HUES48 (cell line): ENCODE measurements around the gene GALNT1.
A peak's percentile ranks its signal among the peaks of the same experiment; 100 is the strongest.

Experiments used
- H3K27ac ChIP-seq: one replicate; pipeline ENCODE4 v1.7.0; 2013; ENCODE audit warnings: low read depth, low read length, inconsistent platforms
- H3K27me3 ChIP-seq: 2 replicates; pipeline ENCODE4 v1.6.1; 2013; ENCODE audit warnings: mild to moderate bottlenecking, low read length; ENCODE audit not compliant: control insufficient read depth, insufficient read depth
- H3K36me3 ChIP-seq: 2 replicates; pipeline ENCODE4 v1.6.1; 2013; ENCODE audit warnings: low read length; ENCODE audit not compliant: control insufficient read depth, insufficient read depth
- H3K4me1 ChIP-seq: 2 replicates; pipeline ENCODE4 v1.6.1; 2013; ENCODE audit warnings: mild to moderate bottlenecking, low read length; ENCODE audit not compliant: control insufficient read depth, insufficient read depth
- H3K4me3 ChIP-seq: 2 replicates; pipeline ENCODE4 v1.5.1; 2013; ENCODE audit warnings: mild to moderate bottlenecking, low read depth, low read length
- H3K9ac ChIP-seq: 2 replicates; pipeline ENCODE4 v1.6.1; 2013; ENCODE audit warnings: mild to moderate bottlenecking, low read depth, low read length, moderate library complexity
- H3K9me3 ChIP-seq: 2 replicates; pipeline ENCODE4 v1.6.1; 2013; ENCODE audit warnings: low read length; ENCODE audit not compliant: control insufficient read depth, insufficient read depth

The GALNT1 gene

GRCh38 chr18:35582899-35583558 is 1.5 kb downstream of the GALNT1 start:
- Histone ChIP-seq H3K4me1 (peaks cover 13% of the 10 kb centered on the region; the same call in 1 of the 2 replicates), H3K4me3 (peak overlapping the region; percentile 75; the same call in 1 of the 2 replicates), H3K9ac (no peak overlapping the region), H3K27ac (no peak overlapping the region), H3K36me3 (no peaks in the 10 kb centered on the region), H3K27me3 (peaks cover 9% of the 10 kb centered on the region; the same call in 1 of the 2 replicates), H3K9me3 (peaks cover 13% of the 10 kb centered on the region)

GRCh38 chr18:35584735-35585134 is 3.2 kb downstream of the GALNT1 start:
- no peak overlapping the region for H3K4me3 ChIP-seq
- no peak overlapping the region for H3K9ac ChIP-seq
- H3K4me1 ChIP-seq, result peaks cover 17% of the 10 kb centered on the region
- H3K27ac ChIP-seq, result no peak overlapping the region
- no peaks in the 10 kb centered on the region for H3K36me3 ChIP-seq
- peaks cover 4% of the 10 kb centered on the region; the same call in 1 of the 2 replicates for H3K27me3 ChIP-seq
- peaks cover 13% of the 10 kb centered on the region for H3K9me3 ChIP-seq

GRCh38 chr18:35585608-35586007 is 4.1 kb downstream of the GALNT1 start:
- Histone ChIP-seq H3K27ac (no peak overlapping the region), H3K36me3 (no peaks in the 10 kb centered on the region), H3K4me3 (no peak overlapping the region), H3K4me1 (peaks cover 17% of the 10 kb centered on the region), H3K27me3 (no peaks in the 10 kb centered on the region), H3K9me3 (peaks cover 13% of the 10 kb centered on the region), H3K9ac (no peak overlapping the region)

- H3K9me3 ChIP-seq, result peaks cover 13% of the 10 kb centered on the region
- no peak overlapping the region for H3K4me3 ChIP-seq
- peaks cover 24% of the 10 kb centered on the region for H3K4me1 ChIP-seq
- no peak overlapping the region for H3K27ac ChIP-seq
- H3K27me3 ChIP-seq, result no peaks in the 10 kb centered on the region
- H3K36me3 ChIP-seq, result no peaks in the 10 kb centered on the region
- no peak overlapping the region for H3K9ac ChIP-seq
These were observed 6.6 kb downstream of the GALNT1 start for GRCh38 chr18:35588122-35588521.

GRCh38 chr18:35588995-35589394 is 7.5 kb downstream of the GALNT1 start:
- Histone ChIP-seq H3K9me3 (peaks cover 13% of the 10 kb centered on the region), H3K27me3 (no peaks in the 10 kb centered on the region), H3K36me3 (no peaks in the 10 kb centered on the region), H3K4me1 (peaks cover 20% of the 10 kb centered on the region), H3K4me3 (no peak overlapping the region), H3K9ac (no peak overlapping the region), H3K27ac (no peak overlapping the region)

GRCh38 chr18:35589546-35589945 is 8.0 kb downstream of the GALNT1 start:
- Histone ChIP-seq H3K27ac (no peak overlapping the region), H3K4me1 (peaks cover 20% of the 10 kb centered on the region), H3K4me3 (no peak overlapping the region), H3K9me3 (peaks cover 11% of the 10 kb centered on the region), H3K27me3 (no peaks in the 10 kb centered on the region), H3K36me3 (no peaks in the 10 kb centered on the region), H3K9ac (no peak overlapping the region)

- Histone ChIP-seq H3K36me3 (no peaks in the 10 kb centered on the region), H3K4me1 (peaks cover 20% of the 10 kb centered on the region), H3K27me3 (no peaks in the 10 kb centered on the region), H3K27ac (no peak overlapping the region), H3K9ac (no peak overlapping the region), H3K9me3 (no peaks in the 10 kb centered on the region; the same call in 1 of the 2 replicates), H3K4me3 (no peak overlapping the region)
These were observed 9.4 kb downstream of the GALNT1 start for GRCh38 chr18:35590935-35591334.

GRCh38 chr18:35592298-35592697 is 10.8 kb downstream of the GALNT1 start:
- Histone ChIP-seq H3K4me1 (peaks cover 20% of the 10 kb centered on the region), H3K9me3 (no peaks in the 10 kb centered on the region; the same call in 1 of the 2 replicates), H3K9ac (no peak overlapping the region), H3K36me3 (no peaks in the 10 kb centered on the region), H3K27me3 (no peaks in the 10 kb centered on the region), H3K27ac (no peak overlapping the region), H3K4me3 (no peak overlapping the region)

GRCh38 chr18:35593859-35594258 is 12.3 kb downstream of the GALNT1 start:
- no peaks in the 10 kb centered on the region for H3K36me3 ChIP-seq
- H3K9me3 ChIP-seq, result no peaks in the 10 kb centered on the region
- no peaks in the 10 kb centered on the region for H3K27me3 ChIP-seq
- H3K4me3 ChIP-seq, result no peak overlapping the region
- peaks cover 20% of the 10 kb centered on the region for H3K4me1 ChIP-seq
- no peak overlapping the region for H3K27ac ChIP-seq
- no peak overlapping the region for H3K9ac ChIP-seq

- peaks cover 8% of the 10 kb centered on the region for H3K4me1 ChIP-seq
These were observed 16.2 kb downstream of the GALNT1 start for GRCh38 chr18:35597758-35598157.

GRCh38 chr18:35602193-35602820 is 20.8 kb downstream of the GALNT1 start:
- no peak overlapping the region for H3K27ac ChIP-seq
- H3K27me3 ChIP-seq, result no peaks in the 10 kb centered on the region
- H3K9me3 ChIP-seq, result no peaks in the 10 kb centered on the region
- H3K9ac ChIP-seq, result no peak overlapping the region
- no peak overlapping the region for H3K4me3 ChIP-seq
- H3K4me1 ChIP-seq, result peaks cover 21% of the 10 kb centered on the region; the same call in 1 of the 2 replicates
- no peaks in the 10 kb centered on the region for H3K36me3 ChIP-seq

More at GRCh38 chr18:35597758-35598157, 16.2 kb downstream of the GALNT1 start:
- no peak overlapping the region for H3K4me3 ChIP-seq
- H3K9me3 ChIP-seq, result no peaks in the 10 kb centered on the region
- no peak overlapping the region for H3K9ac ChIP-seq
- no peaks in the 10 kb centered on the region for H3K27me3 ChIP-seq
- H3K27ac ChIP-seq, result no peak overlapping the region
- H3K36me3 ChIP-seq, result no peaks in the 10 kb centered on the region
